Nephron (organoid): ENCODE data around the gene NEU3.
A peak's percentile ranks its signal among the peaks of the same experiment; 100 is the strongest.
"Not testable (repeated sequence)": the region's sequence is repeated elsewhere in the genome, so short reads cannot be mapped to it uniquely, and the experiment has no call there.

Experiments used
- H3K27ac Mint-ChIP-seq, 3 experiments: 2 replicates each; pipeline ENCODE4 v1.8.0; 2020; ENCODE audit warnings: mixed read lengths in 3 of 3, mild to moderate bottlenecking in 2 of 3, moderate library complexity in 1 of 3
- H3K27me3 Mint-ChIP-seq: 2 replicates; pipeline ENCODE4 v1.8.0; 2021; ENCODE audit warnings: low read depth, mild to moderate bottlenecking, moderate library complexity, mixed read lengths
- H3K36me3 Mint-ChIP-seq: 2 replicates; pipeline ENCODE4 v1.8.0; 2020; ENCODE audit warnings: low read depth, mixed read lengths
- H3K4me1 Mint-ChIP-seq: 2 replicates; pipeline ENCODE4 v1.8.0; 2020; ENCODE audit warnings: mixed read lengths
- H3K4me3 Mint-ChIP-seq, 3 experiments: 2 replicates each; pipeline ENCODE4 v1.8.0; 2020; ENCODE audit warnings: mild to moderate bottlenecking in 3 of 3, mixed read lengths in 3 of 3, moderate library complexity in 2 of 3
- H3K9me3 Mint-ChIP-seq: 2 replicates; pipeline ENCODE4 v1.8.0; 2020; ENCODE audit warnings: mixed read lengths
- TF ChIP-seq, protein P1 (sequence below), 3 experiments: fragments of 200-600 bp; sonication (generic); IDR thresholded peaks; one replicate each; pipeline ENCODE4 v1.5.0; 2021; ENCODE audit warnings: antibody characterized with exemption in 3 of 3; ENCODE audit not compliant: unreplicated experiment in 3 of 3

Gene NEU3

DNA sequence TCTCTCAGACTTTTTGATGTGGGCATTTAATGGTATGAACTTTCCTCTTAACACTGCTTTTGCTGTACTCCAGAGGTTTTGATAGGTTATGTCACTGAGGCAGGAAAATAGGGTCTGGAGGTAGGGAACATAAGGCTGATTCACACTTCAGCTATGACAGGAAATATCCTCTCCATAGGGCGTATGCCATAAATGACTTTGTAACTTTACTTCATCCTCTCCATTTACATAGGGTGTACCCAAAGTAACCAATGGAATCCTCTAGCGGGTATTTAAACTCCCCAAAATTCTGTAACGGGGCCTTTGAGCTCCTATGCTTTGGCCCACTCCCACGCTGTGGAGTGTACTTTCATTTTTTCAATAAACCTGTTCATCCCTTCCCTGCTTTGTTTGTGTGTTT, 58.5 kb downstream of the NEU3 start:
- H3K27ac Mint-ChIP-seq, result no peak overlapping the region
- peaks cover 14% of the 10 kb centered on the region for H3K27me3 Mint-ChIP-seq
- no peaks in the 10 kb centered on the region for H3K4me1 Mint-ChIP-seq
- TF ChIP-seq, protein P1, sequence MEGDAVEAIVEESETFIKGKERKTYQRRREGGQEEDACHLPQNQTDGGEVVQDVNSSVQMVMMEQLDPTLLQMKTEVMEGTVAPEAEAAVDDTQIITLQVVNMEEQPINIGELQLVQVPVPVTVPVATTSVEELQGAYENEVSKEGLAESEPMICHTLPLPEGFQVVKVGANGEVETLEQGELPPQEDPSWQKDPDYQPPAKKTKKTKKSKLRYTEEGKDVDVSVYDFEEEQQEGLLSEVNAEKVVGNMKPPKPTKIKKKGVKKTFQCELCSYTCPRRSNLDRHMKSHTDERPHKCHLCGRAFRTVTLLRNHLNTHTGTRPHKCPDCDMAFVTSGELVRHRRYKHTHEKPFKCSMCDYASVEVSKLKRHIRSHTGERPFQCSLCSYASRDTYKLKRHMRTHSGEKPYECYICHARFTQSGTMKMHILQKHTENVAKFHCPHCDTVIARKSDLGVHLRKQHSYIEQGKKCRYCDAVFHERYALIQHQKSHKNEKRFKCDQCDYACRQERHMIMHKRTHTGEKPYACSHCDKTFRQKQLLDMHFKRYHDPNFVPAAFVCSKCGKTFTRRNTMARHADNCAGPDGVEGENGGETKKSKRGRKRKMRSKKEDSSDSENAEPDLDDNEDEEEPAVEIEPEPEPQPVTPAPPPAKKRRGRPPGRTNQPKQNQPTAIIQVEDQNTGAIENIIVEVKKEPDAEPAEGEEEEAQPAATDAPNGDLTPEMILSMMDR (IDR thresholded peaks at IDR 0.05; ENCODE audit: unreplicated experiment in 3 of 3), result no peak
- peaks cover 18% of the 10 kb centered on the region for H3K9me3 Mint-ChIP-seq
- H3K36me3 Mint-ChIP-seq, result no peaks in the 10 kb centered on the region
- H3K4me3 Mint-ChIP-seq, result no peak overlapping the region

DNA sequence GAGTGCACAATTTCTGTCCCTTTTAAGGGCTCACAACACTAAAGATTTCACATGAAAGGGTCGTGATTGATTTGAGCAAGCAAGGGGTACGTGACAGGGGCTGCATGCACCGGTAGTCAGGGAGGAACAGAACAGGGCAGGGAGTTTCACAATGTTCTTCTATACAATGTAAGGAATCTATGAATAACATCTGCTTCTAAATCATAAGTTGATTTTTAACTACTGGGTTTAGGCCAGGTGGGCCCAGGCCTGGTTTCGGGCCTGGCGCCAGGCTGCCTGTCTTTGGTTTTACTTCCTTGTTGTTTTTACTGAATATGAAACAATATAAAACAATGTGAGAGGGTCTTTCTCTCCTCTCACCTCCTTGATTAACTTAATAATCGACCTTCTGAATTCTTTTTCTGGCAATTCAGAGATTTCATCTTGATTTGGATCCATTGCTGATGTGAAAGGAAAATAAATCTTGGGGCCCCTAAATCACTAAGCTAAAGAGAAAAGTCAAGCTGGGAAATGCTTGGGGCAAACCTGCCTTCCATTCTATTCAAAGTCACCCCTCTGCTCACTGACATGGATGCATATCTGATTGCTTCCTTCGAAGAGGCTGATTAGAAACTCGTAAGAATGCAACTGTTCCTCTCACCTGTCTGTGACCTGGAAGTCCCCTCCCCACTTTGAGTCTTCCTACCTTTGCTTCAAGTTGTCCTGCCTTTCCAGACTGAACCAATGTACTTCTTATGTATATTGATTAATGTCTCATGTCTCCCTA, 61.0 kb downstream of the NEU3 start:
- H3K4me3 Mint-ChIP-seq, H3K4me1 Mint-ChIP-seq, H3K36me3 Mint-ChIP-seq: not testable (repeated sequence)
- Mint-ChIP-seq H3K9me3 (peaks cover 31% of the 10 kb centered on the region), H3K27ac (peak overlapping the region in 2 of 3 experiments; percentile 49 to 56), H3K27me3 (peaks cover 12% of the 10 kb centered on the region)

DNA sequence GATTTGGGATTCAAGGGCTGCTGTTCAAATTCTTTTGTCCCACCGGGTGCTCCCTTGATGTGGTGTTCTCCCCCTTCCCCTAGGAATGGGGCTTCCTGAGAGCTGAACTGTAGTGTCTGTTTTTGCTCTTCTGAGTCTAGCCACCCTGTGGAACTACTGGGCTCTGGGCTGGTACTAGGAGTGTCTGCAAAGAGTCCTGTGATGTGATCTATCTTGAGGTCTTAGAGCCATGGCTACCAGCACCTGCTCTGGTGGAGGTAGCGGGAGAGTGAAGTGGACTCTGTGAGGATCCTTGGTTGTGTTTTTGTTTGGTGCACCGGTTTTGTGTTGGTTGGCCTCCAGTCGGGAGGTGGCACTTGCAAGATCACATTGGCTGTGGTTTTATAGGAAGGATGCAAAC, 61.8 kb downstream of the NEU3 start:
- peaks cover 31% of the 10 kb centered on the region for H3K9me3 Mint-ChIP-seq
- H3K36me3 Mint-ChIP-seq, result no peaks in the 10 kb centered on the region
- H3K27me3 Mint-ChIP-seq, result peaks cover 9% of the 10 kb centered on the region
- TF ChIP-seq, protein P1 (IDR thresholded peaks at IDR 0.05; ENCODE audit: unreplicated experiment in 3 of 3), result no peak
- no peaks in the 10 kb centered on the region for H3K4me1 Mint-ChIP-seq
- no peak overlapping the region for H3K27ac Mint-ChIP-seq
- H3K4me3 Mint-ChIP-seq, result no peak overlapping the region

DNA sequence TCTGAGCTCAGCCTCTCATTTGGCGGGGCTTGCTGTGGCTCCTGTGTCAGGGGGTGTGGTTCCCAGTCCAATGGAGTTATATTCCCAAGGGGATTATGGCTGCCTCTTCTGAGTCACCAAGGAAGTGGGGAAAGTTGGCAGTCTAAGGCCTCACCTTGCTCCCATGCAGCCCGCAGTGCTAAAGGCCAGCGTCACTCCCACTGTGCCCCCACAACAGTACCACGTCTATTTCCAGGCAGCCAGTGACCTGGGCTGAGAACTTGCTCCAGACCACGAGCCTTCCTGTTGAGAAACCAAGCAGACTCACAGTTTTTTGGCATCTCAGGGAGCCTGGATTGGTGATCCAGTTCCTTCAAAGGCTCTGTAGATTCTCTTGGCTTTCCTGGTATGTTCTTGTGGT, 62.3 kb downstream of the NEU3 start:
- no peak overlapping the region for H3K4me3 Mint-ChIP-seq
- H3K36me3 Mint-ChIP-seq, result no peaks in the 10 kb centered on the region
- H3K4me1 Mint-ChIP-seq, result no peaks in the 10 kb centered on the region
- peaks cover 9% of the 10 kb centered on the region for H3K27me3 Mint-ChIP-seq
- peaks cover 31% of the 10 kb centered on the region for H3K9me3 Mint-ChIP-seq
- TF ChIP-seq, protein P1 (IDR thresholded peaks at IDR 0.05; ENCODE audit: unreplicated experiment in 3 of 3), result no peak
- no peak overlapping the region for H3K27ac Mint-ChIP-seq

DNA sequence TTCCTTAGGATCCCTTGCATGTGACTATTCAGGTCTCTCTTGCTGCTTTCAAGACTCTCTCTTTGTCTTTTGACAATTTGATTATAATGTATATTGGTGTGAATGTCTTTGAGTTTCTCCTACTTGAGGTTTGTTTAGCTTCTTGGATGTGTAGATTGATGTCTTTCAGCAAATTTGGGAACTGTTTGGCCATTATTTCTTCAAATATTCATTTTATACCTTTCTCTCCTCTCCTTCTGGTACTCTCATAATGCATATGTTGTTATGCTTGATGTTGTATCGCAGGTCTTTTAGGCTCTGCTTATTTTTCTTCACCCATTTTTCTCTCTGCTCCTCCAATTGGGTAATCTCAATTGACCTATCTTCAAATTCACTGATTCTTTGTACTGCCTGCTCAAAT, 63.7 kb downstream of the NEU3 start:
- peaks cover 31% of the 10 kb centered on the region for H3K9me3 Mint-ChIP-seq
- H3K4me3 Mint-ChIP-seq, result no peak overlapping the region
- TF ChIP-seq, protein P1 (IDR thresholded peaks at IDR 0.05; ENCODE audit: unreplicated experiment in 3 of 3), result no peak
- peaks cover 9% of the 10 kb centered on the region for H3K27me3 Mint-ChIP-seq
- H3K4me1 Mint-ChIP-seq, result no peaks in the 10 kb centered on the region
- H3K27ac Mint-ChIP-seq, result no peak overlapping the region
- H3K36me3 Mint-ChIP-seq, result no peaks in the 10 kb centered on the region

DNA sequence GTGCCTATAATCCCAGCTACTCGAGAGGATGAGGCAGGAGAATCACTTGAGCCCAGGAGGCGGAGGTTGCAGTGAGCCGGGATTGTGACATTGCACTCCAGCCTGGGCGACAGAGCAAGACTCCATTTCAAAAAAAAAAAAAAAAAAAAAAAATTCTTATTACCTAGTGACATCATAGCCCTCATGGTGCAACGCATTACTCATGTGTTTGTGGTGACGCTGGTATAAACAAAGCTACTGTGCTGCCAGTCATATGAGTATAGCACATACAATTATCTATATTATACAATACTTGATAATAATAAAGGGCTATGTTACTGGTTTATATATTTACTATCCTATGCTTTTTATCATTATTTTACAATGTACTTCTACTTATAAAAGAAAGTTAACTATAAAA, 66.8 kb downstream of the NEU3 start:
- H3K9me3 Mint-ChIP-seq, result peaks cover 23% of the 10 kb centered on the region
- no peak overlapping the region for H3K27ac Mint-ChIP-seq
- H3K4me1 Mint-ChIP-seq, result no peaks in the 10 kb centered on the region
- H3K27me3 Mint-ChIP-seq, result peaks cover 5% of the 10 kb centered on the region
- TF ChIP-seq, protein P1 (IDR thresholded peaks at IDR 0.05; ENCODE audit: unreplicated experiment in 3 of 3), result no peak
- H3K36me3 Mint-ChIP-seq, result no peaks in the 10 kb centered on the region
- H3K4me3 Mint-ChIP-seq, result no peak overlapping the region
